EH (cell line): Measurements from ENCODE around the gene TMLHE.
"Not testable (repeated sequence)": the region's sequence is repeated elsewhere in the genome, so short reads cannot be mapped to it uniquely, and the experiment has no call there.

Experiments used
- DNase-seq: peaks from one replicate; pipeline ENCODE4 v3.0.0-alpha.2; 2015; ENCODE audit warnings: low read depth

Gene TMLHE, protein sequence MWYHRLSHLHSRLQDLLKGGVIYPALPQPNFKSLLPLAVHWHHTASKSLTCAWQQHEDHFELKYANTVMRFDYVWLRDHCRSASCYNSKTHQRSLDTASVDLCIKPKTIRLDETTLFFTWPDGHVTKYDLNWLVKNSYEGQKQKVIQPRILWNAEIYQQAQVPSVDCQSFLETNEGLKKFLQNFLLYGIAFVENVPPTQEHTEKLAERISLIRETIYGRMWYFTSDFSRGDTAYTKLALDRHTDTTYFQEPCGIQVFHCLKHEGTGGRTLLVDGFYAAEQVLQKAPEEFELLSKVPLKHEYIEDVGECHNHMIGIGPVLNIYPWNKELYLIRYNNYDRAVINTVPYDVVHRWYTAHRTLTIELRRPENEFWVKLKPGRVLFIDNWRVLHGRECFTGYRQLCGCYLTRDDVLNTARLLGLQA

DNA sequence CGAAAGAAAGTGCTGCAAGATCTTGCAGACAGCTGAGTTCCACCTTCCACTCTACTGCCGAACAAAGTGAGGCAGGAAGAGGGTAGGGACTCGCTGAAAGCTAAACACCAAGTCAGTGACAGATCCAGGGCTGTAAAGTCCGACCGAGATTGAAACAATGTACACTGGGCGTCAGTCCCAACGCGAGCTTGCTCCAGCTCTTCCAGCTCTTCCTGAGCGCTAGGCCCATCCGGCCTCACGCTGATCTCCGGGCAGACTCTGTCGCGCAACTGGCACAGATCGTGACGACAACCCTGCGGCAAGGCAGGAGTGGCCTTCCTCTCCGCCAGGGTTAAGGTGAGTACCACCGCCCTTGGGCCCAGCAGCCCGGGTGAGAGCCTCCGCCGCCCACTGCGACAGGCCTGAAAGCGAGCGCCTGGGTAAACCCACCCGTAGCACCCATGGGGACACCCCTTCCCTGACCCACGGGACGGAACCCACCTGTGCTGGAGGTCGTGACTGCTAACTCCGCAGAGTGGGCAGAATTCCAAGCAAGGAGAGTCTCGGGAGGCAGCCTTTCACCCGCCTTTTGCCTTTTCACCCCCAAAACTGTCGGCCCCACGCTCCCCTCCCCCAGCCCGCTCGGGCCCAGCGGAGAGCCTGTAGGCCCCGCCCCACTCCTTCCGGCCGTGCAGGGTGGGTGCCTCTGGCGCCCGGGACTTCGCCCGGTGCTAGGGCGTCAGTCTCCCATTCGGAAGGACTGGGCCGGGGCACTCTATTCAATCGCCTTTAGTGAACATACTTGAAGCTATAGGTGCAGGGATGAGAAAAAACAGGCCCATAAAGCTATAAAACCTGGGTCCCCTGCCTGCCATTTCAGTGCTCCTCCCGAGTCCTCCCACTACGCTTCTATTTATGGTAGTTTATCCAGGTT lies at the start of gene TMLHE, which contains the start of gene SPRY3:
TSS of gene TMLHE (minus strand) at position 641 of the 913 bp plus-strand sequence. CDS start 67,676 bp downstream, outside the sequence.
TSS of gene SPRY3 (plus strand) at position 275 of the 913 bp plus-strand sequence.
- DNase-seq: peak; percentile 70

DNA sequence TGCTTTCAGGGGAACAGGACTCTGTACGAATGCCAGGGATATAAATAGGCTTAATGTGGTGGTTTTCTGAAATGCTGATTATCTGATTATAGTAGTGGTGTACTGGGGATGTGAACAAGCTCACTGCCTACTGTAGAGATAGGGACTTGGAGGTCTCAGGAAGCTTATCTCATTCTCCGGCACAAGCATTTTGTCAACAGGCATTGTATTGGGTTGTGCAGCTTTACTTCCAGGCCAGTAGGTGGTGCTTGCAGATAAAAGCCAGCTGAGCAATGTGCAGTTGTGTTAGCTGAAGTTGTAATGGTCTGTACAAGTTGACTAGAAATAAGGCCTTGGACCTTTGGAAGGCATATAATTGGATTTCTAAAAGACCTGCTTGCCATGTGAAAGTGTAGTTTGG lies 49.5 kb upstream of the TMLHE start:
- DNase-seq: peak; percentile 11

DNA sequence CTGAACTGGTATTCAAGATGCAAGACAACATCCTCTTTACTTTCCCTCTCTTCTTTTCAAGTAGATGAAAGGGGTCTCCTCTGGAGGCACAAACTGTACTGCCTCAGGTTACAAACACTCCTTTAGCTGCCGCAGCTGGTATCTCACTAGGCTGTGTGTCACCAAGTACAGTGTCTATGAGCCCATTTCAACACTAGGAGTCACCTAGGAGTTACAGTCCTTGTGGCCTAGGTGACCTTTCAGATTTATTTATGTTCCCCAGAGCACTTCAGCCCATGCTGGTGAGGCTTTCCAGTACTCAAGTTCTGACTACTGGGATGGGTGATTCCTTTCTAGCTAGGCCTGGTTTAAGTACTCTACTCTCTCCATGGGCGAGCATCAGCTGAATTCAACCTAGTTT lies 32.4 kb upstream of the TMLHE start:
- DNase-seq: no peak

DNA sequence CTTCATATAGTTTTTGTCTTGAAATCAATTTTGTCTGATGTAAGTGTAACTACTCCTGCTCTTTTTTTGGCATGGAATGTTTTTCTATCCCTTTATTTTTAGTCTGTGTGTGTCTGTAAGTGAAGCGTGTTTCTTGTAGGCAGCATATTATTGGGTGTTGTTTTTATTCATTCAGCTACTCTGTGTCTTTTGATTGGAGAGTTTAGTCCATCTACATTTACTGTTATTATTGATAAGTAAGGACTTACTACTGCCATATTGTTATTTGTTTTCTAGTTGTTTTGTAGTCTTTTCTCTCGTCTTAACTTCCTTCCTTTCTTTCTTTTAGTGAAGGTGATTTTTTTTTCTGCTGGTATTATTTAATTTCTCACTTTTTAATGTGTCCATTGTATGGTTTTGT lies 30.5 kb upstream of the TMLHE start:
- DNase-seq: no peak

DNA sequence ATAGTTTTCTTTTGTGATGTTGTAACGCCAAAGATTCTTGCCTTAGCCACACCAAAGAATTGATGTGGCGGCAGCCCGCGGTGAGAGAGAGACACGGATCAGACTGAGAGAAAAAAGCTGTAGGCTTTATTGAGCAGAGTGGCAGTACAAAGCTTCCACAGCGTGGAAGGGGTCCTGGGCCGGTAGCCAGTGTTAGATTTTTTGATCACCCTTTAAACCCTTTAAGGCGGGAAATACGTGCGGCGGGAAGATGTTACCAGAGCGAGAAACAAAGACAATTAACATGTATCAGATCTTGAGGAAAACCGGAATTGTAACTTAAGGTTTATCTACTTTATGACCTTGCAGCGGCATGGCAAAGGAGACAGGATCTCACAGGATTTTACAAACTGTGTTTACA lies 28.6 kb upstream of the TMLHE start:
- not testable (repeated sequence) for DNase-seq

DNA sequence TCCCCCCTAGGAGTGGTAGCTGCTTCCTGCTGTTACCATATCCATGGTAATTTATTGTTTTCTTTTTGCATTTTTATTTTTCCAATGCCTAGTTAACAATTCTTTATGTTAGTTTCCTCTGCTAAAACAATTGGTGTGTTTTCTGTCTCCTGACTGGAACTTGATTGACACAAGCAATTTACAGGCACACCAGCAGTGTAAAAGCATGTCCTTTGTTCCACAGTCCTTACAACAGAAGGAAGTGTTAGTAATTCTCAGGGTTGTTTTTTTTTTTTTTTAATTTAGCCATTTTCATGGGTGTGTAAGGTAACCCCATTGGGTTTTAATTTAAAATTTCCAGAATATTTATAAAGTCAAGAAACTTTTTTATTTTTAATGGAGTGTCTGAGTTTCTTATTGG lies 25.0 kb upstream of the TMLHE start:
- DNase-seq: no peak

DNA sequence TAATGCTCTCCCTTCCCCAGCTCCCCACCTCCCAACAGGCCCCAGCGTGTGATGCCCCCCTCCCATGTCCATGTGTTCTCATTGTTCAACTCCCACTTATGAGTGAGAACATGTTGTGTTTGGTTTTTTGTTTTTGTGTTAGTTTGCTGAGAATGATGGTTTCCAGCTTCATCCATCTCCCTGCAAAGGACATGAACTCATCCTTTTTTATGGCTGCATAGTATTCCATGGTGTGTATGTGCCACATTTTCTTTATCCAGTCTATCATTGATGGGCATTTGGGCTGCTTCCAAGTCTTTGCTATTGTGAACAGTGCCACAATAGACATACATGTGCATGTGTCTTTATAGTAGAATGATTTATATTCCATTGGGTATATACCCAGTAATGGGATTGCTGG lies 22.3 kb upstream of the TMLHE start:
- DNase-seq: not testable (repeated sequence)

DNA sequence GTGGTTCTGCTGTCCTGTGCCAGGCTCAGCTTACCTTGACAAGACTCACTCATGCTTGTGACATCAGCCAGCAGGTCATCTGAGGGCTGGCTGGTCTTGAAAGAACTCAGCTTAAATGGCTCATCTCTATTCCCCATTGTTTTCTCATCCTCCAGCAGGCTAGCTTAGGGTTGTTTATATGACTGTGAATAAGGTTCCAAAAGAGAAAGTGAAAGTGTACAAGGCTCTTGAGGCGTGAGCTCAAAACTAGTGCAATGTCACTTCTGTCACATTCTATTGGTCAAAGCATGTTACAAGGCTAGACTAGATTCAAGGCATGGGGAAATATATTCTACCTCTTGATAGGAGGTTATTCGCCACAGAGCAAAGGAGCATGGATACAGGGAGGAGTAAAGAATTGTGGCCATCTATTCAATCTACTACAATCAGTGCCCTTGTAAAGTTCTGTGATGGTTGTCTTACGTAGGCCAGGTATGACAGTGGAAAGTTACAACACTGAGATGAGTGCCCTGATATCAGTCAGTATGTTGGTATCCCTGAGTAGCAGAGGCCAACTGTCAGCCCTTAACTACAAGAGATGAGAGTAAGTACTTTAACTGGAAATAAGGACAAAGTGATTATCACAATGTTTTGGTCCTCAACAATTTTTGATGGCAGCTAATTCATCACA lies 19.8 kb upstream of the TMLHE start:
- peak; percentile 8 for DNase-seq

DNA sequence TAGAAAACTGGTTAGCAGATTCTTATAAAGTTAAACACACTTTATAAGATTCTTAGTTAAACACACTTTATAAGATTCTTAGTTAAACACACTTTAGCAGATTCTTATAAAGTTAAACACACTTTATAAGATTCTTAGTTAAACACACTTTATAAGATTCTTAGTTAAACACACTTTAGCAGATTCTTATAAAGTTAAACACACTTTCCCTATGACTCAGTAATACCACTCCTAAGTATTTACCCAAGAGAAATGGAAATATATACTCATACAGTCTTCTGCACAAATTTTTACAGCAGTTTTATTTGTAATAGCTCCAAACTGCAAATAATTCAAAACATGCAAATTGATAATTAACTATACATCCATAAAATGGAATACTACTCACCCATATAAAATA lies 7.4 kb upstream of the TMLHE start:
- not testable (repeated sequence) for DNase-seq

DNA sequence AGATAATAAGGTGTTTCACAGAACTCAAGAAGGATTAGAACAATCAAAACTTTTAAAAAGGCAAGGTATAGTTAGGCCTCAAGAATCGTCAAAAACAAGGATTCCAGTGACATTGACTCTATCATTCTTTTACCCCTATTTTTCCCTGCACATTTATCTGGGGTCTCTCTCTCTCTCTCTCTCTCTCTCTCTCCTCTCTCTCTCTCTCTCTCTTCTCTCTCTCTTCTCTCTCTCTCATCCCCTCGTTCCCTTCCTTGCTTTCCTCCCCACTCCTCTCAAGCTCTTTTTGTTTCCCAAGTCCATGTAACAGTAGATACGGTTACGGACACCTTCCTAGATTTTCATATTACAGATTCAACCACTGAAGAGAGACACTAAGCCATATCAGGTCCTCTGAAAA lies 3.2 kb upstream of the TMLHE start:
- DNase-seq: no peak

DNA sequence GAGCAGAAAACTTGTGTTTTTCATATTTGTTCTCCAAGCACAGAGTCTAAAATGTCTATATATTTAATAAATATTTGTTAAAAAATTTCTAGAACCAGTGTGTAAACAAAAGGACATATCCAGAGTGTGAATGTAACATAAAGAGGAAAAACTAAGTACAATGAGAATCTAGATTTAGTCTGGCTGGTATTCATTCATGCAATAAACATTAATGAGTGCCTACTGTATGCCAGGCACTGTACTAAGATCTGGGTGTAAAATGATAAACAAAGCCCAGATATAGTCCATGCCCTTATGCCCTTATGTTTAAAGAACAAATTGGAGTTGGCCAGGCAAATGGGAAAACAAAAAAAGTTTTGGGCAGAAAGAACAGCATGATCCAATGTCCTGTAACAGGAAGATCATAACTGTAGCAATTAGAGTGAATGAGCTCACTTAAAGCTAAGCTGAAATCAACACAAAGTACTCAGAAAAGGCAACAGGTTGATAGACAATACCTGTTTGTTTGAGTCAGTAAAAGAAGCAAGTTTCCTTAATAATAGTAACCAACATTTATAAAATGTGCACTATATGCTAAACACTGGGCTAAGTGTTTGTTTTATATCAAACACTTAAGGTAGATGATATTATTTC lies 1.3 kb upstream of the TMLHE start:
- DNase-seq: no peak

DNA sequence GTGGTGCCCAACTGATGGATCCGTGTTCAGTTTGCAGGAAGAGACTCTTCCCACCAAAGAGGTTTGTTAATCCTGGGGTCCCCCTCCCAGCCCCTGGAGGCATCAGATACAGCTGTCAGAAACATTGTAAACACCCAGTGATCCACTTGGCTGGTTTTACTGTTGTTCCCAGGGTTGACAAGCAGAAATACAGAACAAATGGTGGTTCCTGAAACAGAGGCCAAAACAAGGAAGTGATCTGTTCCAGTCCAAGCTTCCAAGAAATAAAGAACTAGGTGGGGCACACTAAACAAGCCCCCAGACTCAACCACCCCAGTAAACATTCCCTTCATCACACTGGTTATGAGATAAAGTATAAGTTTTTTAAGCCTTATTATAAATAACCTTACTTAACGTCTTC lies 1.4 kb downstream of the TMLHE start:
- DNase-seq: no peak

DNA sequence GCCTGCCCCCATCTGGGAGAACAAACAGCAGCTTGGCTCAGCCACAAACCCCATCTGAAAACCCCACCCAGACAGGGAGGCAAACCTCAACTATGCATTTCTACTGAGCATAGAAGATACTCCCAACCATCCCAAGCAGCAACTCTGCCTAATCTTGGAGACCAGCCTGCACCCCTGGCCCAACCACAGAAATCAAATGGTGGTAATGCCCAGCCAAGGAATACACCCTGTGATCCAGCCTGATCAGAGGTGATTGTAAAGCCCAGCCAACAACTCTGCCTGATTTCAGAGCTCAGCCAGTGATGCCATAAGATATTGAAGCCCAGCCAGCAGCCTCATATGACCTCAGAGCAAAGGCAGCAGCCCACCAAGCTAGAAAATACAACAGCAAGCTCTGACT lies 19.8 kb downstream of the TMLHE start:
- no peak for DNase-seq

DNA sequence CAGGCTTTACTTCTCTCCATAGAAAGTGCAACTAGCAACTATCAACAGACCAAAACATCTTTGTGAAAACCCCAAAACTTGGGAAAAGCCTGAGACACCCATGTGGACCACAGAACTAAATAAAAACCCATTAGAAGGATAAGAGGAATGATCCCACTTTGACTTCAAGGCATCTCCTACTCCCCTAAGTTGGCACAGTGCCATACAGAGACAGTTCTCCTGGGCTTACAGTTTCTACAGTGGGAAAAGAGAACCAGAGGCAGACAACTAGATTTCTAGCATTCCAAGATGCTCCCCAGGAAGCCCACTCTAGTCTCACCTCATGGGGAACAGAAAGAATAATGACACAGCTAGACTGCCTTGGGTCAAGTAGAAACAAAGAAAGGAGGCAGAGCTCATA lies 20.4 kb downstream of the TMLHE start:
- no peak for DNase-seq

DNA sequence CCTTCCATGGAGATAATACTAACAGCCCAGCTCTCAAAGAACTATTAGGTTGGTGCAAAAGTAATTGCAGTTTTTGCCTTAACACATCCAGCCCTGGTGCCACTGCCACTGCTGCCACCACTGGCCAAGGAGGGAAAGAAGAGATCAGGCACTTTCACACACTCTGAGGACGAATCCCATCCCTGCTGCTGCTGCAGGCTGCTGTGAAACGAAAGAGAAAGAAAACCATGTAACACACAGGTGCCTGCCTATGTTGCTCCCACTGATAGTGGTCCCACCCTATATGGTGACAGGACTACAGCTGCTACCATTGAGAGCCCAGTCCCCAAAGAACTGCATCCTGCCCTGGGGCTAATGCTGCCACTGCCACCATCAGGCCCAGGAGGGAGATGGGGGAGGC lies 35.1 kb downstream of the TMLHE start:
- no peak for DNase-seq

DNA sequence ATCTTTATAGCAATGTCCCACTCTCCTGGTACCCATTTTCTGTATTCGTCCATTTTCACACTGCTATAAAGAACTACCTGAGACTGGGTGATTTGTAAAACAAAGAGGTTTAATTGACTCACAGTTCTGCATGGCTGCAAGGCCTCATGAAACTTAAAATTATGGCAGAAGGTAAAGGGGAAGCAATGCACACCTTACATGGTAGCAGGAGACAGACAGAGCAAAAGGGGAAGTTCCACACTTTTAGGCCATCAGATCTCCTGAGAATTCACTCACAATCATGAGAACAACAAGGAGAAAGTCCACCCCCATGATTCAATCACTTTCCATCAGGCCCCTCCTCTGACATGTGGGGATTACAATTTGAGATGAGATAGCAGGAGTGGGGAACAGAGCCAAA lies 49.7 kb downstream of the TMLHE start:
- DNase-seq: no peak

DNA sequence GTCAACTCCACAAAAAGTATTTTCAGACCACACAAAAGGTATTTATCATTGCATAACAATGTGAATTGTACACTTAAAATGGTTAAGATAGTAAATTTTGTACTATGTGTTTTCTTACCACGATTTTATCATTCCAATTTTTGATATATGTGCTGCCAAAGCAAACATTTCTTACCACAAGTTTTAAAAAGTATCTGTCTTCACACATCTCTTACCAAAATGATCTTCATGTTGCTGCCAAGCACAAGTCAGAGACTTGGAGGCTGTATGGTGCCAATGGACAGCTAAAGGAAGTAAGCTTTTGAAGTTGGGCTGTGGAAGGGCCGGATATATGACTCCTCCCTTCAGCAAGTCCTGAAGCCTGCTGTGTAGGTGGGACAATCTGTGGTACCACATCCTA lies 67.9 kb downstream of the TMLHE start:
- peak; percentile 41 for DNase-seq

DNA sequence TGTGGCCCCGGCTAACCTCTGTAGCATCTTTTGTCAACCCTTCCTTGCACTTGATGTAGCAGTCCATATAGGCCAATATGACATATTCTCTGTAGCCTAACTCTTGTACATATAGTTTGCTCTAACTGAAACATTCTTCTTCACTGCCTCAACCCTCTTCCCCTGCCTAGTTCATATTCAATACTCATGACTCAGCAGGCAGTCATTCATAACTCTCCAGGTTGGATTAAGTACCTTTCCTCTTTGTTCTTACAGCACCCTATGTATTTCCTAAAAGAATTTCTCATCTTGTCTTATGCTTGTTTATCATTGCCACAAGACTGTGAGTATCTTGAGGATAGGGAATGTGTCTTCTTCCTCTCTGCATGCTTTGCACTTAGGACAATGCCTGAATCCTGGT lies 76.9 kb downstream of the TMLHE start:
- no peak for DNase-seq

DNA sequence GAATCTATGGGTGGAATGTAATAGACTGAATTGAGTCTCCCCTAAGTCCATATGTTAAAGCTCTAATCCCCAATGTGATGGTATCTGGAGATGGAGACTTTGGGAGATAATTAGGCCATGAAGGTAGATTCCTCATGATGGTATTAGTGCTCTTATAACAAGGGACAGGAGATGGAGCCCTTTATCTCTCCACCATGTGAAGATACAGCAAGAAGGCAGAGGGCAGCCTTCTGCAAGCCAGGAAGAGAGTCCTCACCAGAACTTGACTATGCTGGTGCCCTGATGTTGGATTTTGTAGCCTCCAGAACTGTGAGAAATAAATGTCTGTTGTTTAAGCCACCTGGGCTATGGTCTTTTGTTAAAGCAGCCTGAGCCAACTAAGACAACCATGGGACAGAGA lies 78.0 kb downstream of the TMLHE start:
- DNase-seq: no peak

DNA sequence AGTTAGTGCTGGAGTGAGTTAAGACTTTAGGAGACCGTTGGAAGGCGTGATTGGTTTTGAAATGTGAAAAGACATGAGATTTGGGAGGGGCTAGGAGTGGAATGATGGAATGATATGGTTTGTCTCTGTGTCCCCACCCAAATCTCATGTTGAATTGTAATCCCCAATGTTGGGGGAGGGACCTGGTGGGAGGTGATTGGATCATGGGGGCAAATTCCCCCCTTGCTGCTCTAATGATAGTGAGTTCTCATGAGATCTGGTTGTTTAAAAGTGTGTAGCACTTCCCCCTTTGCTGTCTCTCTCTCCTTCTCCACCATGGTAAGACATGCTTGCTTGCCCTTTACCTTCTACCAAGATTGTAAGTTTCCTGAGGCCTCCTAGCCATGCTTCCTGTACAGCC lies 85.7 kb downstream of the TMLHE start:
- not testable (repeated sequence) for DNase-seq

DNA sequence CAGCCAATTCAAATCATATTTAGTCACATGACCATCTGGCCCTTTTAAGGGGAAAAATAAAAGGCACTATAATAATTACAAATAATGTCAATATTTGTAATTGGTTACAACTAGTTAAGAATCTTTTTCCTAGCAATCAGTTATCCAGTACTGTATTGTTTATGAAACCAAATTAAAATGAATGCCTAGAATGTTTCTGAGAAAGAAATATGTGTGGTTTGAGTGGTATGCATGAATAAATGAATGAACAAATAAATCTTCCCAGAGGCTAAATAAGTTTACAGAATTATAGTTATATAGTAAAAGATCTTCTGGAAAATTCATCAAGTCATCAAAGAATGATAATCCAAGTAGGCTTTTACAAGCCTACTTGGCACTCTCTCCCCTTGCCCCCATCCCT lies 98.5 kb downstream of the TMLHE start:
- peak; percentile 40 for DNase-seq

DNA sequence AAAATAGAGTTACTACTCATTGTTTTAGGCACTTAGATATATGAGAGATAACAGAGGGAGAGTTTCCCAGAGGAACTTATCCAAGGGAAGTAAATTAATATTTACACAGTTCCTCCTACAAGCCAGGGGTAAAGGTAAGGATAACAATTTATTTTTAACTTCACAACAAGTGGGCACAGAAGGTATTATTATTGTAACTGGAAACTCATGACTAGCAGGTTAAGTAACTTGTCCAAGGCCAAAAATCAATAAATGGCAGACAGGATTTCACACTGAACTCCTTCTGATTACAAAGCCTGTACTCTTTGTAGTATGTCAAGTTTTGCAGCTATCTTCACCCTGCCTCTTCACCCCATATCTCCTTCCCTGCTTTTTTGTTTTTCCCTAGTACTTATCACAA lies 107.5 kb downstream of the TMLHE start:
- DNase-seq: no peak
